ENCODE results near the gene TMEM151A.
"Not testable (repeated sequence)": the region's sequence is repeated elsewhere in the genome, so short reads cannot be mapped to it uniquely, and the experiment has no call there.

TMEM151A gene

DNA sequence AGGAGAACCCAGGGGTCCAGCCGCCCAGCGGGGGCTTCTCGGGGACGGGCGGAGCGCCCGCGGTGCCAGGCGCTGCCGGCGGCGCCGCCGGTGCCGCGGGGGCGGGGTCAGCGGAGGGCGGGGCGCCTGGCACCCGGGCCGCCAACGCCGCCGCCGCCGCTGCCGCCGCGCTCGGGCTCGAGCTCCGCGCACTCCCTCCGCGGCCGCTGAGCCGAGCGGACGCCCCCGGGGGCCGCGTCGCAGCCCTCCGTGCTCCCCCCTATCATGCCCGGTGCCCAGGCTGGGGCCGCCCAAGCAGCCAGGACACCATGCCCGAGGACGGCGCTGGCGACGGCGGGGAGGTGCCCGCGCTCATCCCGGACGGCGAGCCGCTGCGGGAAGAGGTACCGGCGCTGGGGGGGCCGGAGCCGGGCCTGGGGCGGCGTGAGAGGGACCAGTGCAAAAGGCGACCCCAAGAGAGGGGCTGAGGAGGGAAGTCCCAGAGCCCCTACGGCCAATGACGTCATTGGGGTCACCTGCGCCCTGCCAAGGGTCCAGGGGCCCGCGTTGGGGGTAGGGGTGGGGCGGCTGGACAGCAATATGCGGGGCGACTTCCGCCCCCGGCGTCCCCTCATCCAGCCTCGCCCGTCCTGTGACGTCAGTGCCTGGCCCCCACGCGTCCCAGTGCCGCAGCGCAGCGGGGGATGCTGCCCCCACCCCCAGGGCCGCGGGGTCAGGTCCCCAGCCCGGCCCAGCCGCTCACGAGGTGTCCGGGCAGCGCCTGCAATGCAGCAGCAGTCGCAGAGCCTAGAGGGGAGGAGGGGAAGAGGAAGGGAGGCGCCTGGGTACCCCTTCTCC lies at the start of gene TMEM151A:
Gene TMEM151A (plus strand): TSS at position 189 of the 837 bp plus-strand sequence. CDS start 120 bp downstream, at position 309.
- Histone ChIP-seq H3K27ac (ENCODE audit: low read depth, low read length) (no peak within 1 kb of the TSS), H3K4me3 (ENCODE audit: low read length) (peak within 1 kb of the TSS; percentile 26), H3K27me3 (ENCODE audit: control insufficient read depth, insufficient read depth, low read length) (peaks cover 20% of the 10 kb centered on the region), H3K36me3 (ENCODE audit: control insufficient read depth, insufficient read depth, low read length) (no peaks in the 10 kb centered on the region), H3K4me1 (ENCODE audit: control insufficient read depth, insufficient read depth, low read length) (no peaks in the 10 kb centered on the region), H3K9ac (ENCODE audit: low read length) (no peak within 1 kb of the TSS)

GRCh38 chr11:66242095-66242765 lies 49.5 kb upstream of the TMEM151A start:
- H3K9ac ChIP-seq (ENCODE audit: low read length), result no peak overlapping the region
- peaks cover 3% of the 10 kb centered on the region for H3K36me3 ChIP-seq (ENCODE audit: control insufficient read depth, insufficient read depth, low read length)
- H3K4me3 ChIP-seq (ENCODE audit: low read length), result no peak overlapping the region
- no peak overlapping the region for H3K27ac ChIP-seq (ENCODE audit: low read depth, low read length)
- no peaks in the 10 kb centered on the region for H3K27me3 ChIP-seq (ENCODE audit: control insufficient read depth, insufficient read depth, low read length)
- H3K4me1 ChIP-seq (ENCODE audit: control insufficient read depth, insufficient read depth, low read length), result no peaks in the 10 kb centered on the region

DNA sequence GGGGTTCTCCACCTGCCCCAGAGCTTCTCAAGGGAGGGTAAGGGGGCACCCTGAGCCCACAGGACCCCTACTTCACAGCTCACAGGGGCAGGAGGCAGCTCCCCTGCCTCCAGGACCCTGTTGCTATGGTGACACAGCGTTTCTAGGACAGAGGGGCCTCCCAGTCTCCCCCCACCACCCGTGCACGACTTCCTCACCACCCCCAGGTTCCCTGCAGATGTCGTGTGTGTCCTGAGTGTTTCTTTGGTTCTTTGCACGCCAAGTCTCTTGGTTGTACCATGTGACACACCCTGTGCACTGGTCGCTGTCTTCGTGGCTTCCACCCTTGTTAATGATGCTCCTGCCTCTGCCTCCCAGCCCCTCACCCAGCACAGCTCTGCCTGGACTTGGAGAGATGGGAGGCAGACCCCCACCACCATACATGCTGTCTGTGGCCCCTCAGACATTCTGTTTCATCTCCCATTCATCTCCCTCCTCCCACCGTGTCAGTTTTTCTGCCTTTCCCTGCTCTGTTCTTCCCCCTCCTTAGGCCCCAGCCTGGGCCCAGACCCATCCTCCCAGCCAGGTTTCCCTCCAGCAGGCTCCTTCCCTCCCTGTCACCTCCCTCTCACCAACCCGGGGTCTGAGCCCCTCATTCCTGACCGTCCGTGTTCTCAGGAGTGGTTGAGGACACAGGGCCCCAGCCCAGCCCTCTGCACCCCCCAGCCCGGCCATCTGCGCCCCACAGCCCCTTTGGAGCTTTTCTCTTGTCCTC lies 47.7 kb upstream of the TMEM151A start:
- Histone ChIP-seq H3K27me3 (ENCODE audit: control insufficient read depth, insufficient read depth, low read length) (no peaks in the 10 kb centered on the region), H3K36me3 (ENCODE audit: control insufficient read depth, insufficient read depth, low read length) (peaks cover 5% of the 10 kb centered on the region), H3K9ac (ENCODE audit: low read length) (no peak overlapping the region), H3K4me1 (ENCODE audit: control insufficient read depth, insufficient read depth, low read length) (no peaks in the 10 kb centered on the region), H3K27ac (ENCODE audit: low read depth, low read length) (no peak overlapping the region), H3K4me3 (ENCODE audit: low read length) (no peak overlapping the region)

DNA sequence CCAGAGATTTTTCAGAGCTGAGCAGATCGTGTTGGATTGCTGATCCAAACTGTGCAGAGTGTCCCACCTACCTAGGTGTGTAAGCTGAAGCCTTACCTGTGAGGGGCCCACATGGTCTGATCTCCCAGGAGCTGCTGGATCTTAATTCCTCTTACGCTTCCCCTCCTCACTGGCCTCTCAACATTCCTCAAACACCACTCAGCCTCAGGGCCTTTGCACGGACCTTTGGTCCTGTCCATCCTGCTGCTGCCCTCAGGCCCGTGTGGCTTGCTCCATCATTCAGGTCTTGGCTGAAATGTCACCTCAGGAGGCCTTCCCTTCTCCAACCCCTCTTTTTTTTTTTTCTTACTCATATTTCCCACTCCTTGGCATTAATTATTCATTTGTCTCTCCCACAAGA lies 44.4 kb upstream of the TMEM151A start:
- no peak overlapping the region for H3K4me3 ChIP-seq (ENCODE audit: low read length)
- no peak overlapping the region for H3K27ac ChIP-seq (ENCODE audit: low read depth, low read length)
- no peaks in the 10 kb centered on the region for H3K4me1 ChIP-seq (ENCODE audit: control insufficient read depth, insufficient read depth, low read length)
- H3K27me3 ChIP-seq (ENCODE audit: control insufficient read depth, insufficient read depth, low read length), result no peaks in the 10 kb centered on the region
- H3K36me3 ChIP-seq (ENCODE audit: control insufficient read depth, insufficient read depth, low read length), result peaks cover 5% of the 10 kb centered on the region
- H3K9ac ChIP-seq (ENCODE audit: low read length), result no peak overlapping the region

DNA sequence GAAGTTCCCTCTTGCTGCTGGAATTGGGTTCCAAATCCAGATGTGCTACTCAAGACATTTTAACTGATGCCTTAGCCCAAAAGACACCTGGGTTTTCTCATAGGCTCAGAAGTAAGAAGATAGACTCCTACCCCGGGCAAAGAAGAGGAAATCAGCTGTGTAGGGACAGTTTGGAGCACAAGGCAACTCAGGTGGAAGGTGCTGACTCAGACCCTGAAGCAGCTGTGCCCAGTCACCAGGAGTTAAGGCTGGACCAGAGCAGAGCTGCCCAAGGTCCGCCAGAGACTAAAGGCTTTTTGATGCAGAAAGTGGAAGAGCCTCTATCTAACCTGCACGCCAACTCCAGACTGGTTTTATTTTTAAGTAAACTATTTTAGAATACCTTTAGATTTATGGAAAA lies 43.9 kb upstream of the TMEM151A start:
- Histone ChIP-seq H3K4me3 (ENCODE audit: low read length) (no peak overlapping the region), H3K27me3 (ENCODE audit: control insufficient read depth, insufficient read depth, low read length) (no peaks in the 10 kb centered on the region), H3K27ac (ENCODE audit: low read depth, low read length) (no peak overlapping the region), H3K9ac (ENCODE audit: low read length) (no peak overlapping the region), H3K36me3 (ENCODE audit: control insufficient read depth, insufficient read depth, low read length) (peaks cover 5% of the 10 kb centered on the region), H3K4me1 (ENCODE audit: control insufficient read depth, insufficient read depth, low read length) (no peaks in the 10 kb centered on the region)

- Histone ChIP-seq H3K9ac (ENCODE audit: low read length) (no peak overlapping the region), H3K27me3 (ENCODE audit: control insufficient read depth, insufficient read depth, low read length) (no peaks in the 10 kb centered on the region), H3K4me3 (ENCODE audit: low read length) (no peak overlapping the region), H3K27ac (ENCODE audit: low read depth, low read length) (no peak overlapping the region), H3K4me1 (ENCODE audit: control insufficient read depth, insufficient read depth, low read length) (no peaks in the 10 kb centered on the region), H3K36me3 (ENCODE audit: control insufficient read depth, insufficient read depth, low read length) (peaks cover 2% of the 10 kb centered on the region)
Observed at GRCh38 chr11:66248903-66249302, 42.8 kb upstream of the TMEM151A start.

GRCh38 chr11:66251809-66252208 lies 39.9 kb upstream of the TMEM151A start:
- Histone ChIP-seq H3K4me1 (ENCODE audit: control insufficient read depth, insufficient read depth, low read length) (no peaks in the 10 kb centered on the region), H3K27me3 (ENCODE audit: control insufficient read depth, insufficient read depth, low read length) (no peaks in the 10 kb centered on the region), H3K9ac (ENCODE audit: low read length) (no peak overlapping the region), H3K36me3 (ENCODE audit: control insufficient read depth, insufficient read depth, low read length) (peaks cover 2% of the 10 kb centered on the region), H3K4me3 (ENCODE audit: low read length) (no peak overlapping the region), H3K27ac (ENCODE audit: low read depth, low read length) (no peak overlapping the region)

- not testable (repeated sequence) for H3K4me3 ChIP-seq (ENCODE audit: low read length); H3K36me3 ChIP-seq (ENCODE audit: control insufficient read depth, insufficient read depth, low read length); H3K9ac ChIP-seq (ENCODE audit: low read length); H3K4me1 ChIP-seq (ENCODE audit: control insufficient read depth, insufficient read depth, low read length); H3K27me3 ChIP-seq (ENCODE audit: control insufficient read depth, insufficient read depth, low read length); H3K27ac ChIP-seq (ENCODE audit: low read depth, low read length)
Observed at GRCh38 chr11:66253081-66253480, 38.6 kb upstream of the TMEM151A start.

DNA sequence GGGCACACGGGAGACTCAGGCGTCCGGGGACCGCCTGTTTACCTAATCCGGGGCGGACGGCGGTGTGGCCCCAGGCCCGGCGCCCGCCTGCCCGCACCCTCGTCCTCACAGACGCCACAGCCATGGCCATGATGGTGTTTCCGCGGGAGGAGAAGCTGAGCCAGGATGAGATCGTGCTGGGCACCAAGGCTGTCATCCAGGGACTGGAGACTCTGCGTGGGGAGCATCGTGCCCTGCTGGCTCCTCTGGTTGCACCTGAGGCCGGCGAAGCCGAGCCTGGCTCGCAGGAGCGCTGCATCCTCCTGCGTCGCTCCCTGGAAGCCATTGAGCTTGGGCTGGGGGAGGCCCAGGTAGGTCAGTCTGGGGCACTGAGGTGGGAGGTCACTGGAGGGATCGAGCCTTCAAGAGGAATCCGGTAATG lies 33.2 kb upstream of the TMEM151A start:
- H3K9ac ChIP-seq (ENCODE audit: low read length), result peak overlapping the region; percentile 68
- peaks cover 9% of the 10 kb centered on the region for H3K36me3 ChIP-seq (ENCODE audit: control insufficient read depth, insufficient read depth, low read length)
- H3K4me1 ChIP-seq (ENCODE audit: control insufficient read depth, insufficient read depth, low read length), result peaks cover 4% of the 10 kb centered on the region
- no peaks in the 10 kb centered on the region for H3K27me3 ChIP-seq (ENCODE audit: control insufficient read depth, insufficient read depth, low read length)
- peak overlapping the region; percentile 48 for H3K27ac ChIP-seq (ENCODE audit: low read depth, low read length)
- peak overlapping the region; percentile 86 for H3K4me3 ChIP-seq (ENCODE audit: low read length)

- Histone ChIP-seq H3K9ac (ENCODE audit: low read length) (no peak overlapping the region), H3K4me1 (ENCODE audit: control insufficient read depth, insufficient read depth, low read length) (peaks cover 4% of the 10 kb centered on the region), H3K36me3 (ENCODE audit: control insufficient read depth, insufficient read depth, low read length) (peaks cover 11% of the 10 kb centered on the region), H3K27ac (ENCODE audit: low read depth, low read length) (no peak overlapping the region), H3K27me3 (ENCODE audit: control insufficient read depth, insufficient read depth, low read length) (no peaks in the 10 kb centered on the region), H3K4me3 (ENCODE audit: low read length) (no peak overlapping the region)
Observed at GRCh38 chr11:66259225-66259624, 32.5 kb upstream of the TMEM151A start.

GRCh38 chr11:66259956-66260355 lies 31.7 kb upstream of the TMEM151A start:
- Histone ChIP-seq H3K9ac (ENCODE audit: low read length) (no peak overlapping the region), H3K36me3 (ENCODE audit: control insufficient read depth, insufficient read depth, low read length) (peaks cover 13% of the 10 kb centered on the region), H3K27ac (ENCODE audit: low read depth, low read length) (no peak overlapping the region), H3K27me3 (ENCODE audit: control insufficient read depth, insufficient read depth, low read length) (no peaks in the 10 kb centered on the region), H3K4me1 (ENCODE audit: control insufficient read depth, insufficient read depth, low read length) (peaks cover 4% of the 10 kb centered on the region), H3K4me3 (ENCODE audit: low read length) (no peak overlapping the region)

DNA sequence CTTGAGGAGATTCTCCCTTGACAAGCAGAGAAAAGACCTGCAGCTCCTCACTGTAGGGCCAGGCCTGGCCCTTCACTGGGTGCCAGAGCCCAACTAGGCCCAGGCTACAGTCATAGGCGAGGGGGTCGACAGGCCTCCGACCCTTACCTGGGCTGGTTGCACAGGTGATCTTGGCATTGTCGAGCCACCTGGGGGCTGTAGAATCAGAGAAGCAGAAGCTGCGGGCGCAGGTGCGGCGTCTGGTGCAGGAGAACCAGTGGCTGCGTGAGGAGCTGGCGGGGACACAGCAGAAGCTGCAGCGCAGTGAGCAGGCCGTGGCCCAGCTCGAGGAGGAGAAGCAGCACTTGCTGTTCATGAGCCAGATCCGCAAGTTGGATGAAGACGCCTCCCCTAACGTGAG lies 30.1 kb upstream of the TMEM151A start:
- no peak overlapping the region for H3K9ac ChIP-seq (ENCODE audit: low read length)
- H3K4me3 ChIP-seq (ENCODE audit: low read length), result no peak overlapping the region
- H3K4me1 ChIP-seq (ENCODE audit: control insufficient read depth, insufficient read depth, low read length), result peaks cover 5% of the 10 kb centered on the region
- no peak overlapping the region for H3K27ac ChIP-seq (ENCODE audit: low read depth, low read length)
- H3K27me3 ChIP-seq (ENCODE audit: control insufficient read depth, insufficient read depth, low read length), result no peaks in the 10 kb centered on the region
- peaks cover 13% of the 10 kb centered on the region for H3K36me3 ChIP-seq (ENCODE audit: control insufficient read depth, insufficient read depth, low read length)

All from rectal smooth muscle tissue (tissue), 1 donor.